Nucleus accumbens (tissue), 56 donors: ENCODE results near the gene TNFSF15.

Experiments used
- DNase-seq, 56 donors: peaks; one replicate each; lab custom pipeline; 2025; lab: John Stamatoyannopoulos, UW

Gene TNFSF15

GRCh38 chr9:114826431-114826830 lies 20.6 kb upstream of the TNFSF15 start:
- DNase-seq, result no peak

GRCh38 chr9:114825126-114825795 lies 19.4 kb upstream of the TNFSF15 start:
- DNase-seq, result no peak

GRCh38 chr9:114824110-114824509 lies 18.3 kb upstream of the TNFSF15 start:
- no peak for DNase-seq

- DNase-seq, result no peak
These were observed 17.6 kb upstream of the TNFSF15 start for GRCh38 chr9:114823441-114823840.

- DNase-seq, result no peak
These were observed 16.9 kb upstream of the TNFSF15 start for GRCh38 chr9:114822708-114823107.

- DNase-seq, result no peak
These were observed 15.1 kb upstream of the TNFSF15 start for GRCh38 chr9:114820776-114821501.

GRCh38 chr9:114818178-114818577 lies 12.3 kb upstream of the TNFSF15 start:
- no peak for DNase-seq

- no peak for DNase-seq
These were observed 8.0 kb upstream of the TNFSF15 start for GRCh38 chr9:114813717-114814418.

GRCh38 chr9:114811966-114812636 lies 6.3 kb upstream of the TNFSF15 start:
- DNase-seq, result no peak

GRCh38 chr9:114811301-114811700 lies 5.5 kb upstream of the TNFSF15 start:
- no peak for DNase-seq

GRCh38 chr9:114810614-114811013 lies 4.8 kb upstream of the TNFSF15 start:
- no peak for DNase-seq

GRCh38 chr9:114806526-114806900 lies 674 bp upstream of the TNFSF15 start:
- DNase-seq, result no peak

- DNase-seq, result no peak
These were observed 1.3 kb downstream of the TNFSF15 start for GRCh38 chr9:114804505-114804904.

- no peak for DNase-seq
These were observed 2.2 kb downstream of the TNFSF15 start for GRCh38 chr9:114803479-114804265.

GRCh38 chr9:114799925-114800324 lies 5.9 kb downstream of the TNFSF15 start:
- no peak for DNase-seq

- DNase-seq, result no peak
These were observed 6.4 kb downstream of the TNFSF15 start for GRCh38 chr9:114799441-114799840.

GRCh38 chr9:114798780-114799427 lies 6.9 kb downstream of the TNFSF15 start:
- DNase-seq, result no peak

GRCh38 chr9:114798101-114798500 lies 7.7 kb downstream of the TNFSF15 start:
- DNase-seq, result no peak

GRCh38 chr9:114792396-114792795 lies 13.4 kb downstream of the TNFSF15 start:
- no peak for DNase-seq

- no peak for DNase-seq
These were observed 14.1 kb downstream of the TNFSF15 start for GRCh38 chr9:114791736-114792135.
